MM.1S (cell line): Measurements from ENCODE around the gene STAP1.

Experiments used
- CTCF ChIP-seq: fragments of 300-600 bp; sonication (generic); IDR thresholded peaks from 2 replicates; pipeline ENCODE4 v1.5.1; 2016; ENCODE audit warnings: antibody characterized with exemption, low read length, mixed read lengths
- EZH2 ChIP-seq: fragments of 300-600 bp; sonication (generic); optimal IDR thresholded peaks from 2 replicates; pipeline ENCODE3; 2017; ENCODE audit warnings: low read depth, mild to moderate bottlenecking, antibody characterized with exemption, low read length, mixed read lengths
- EZH2phosphoT487 ChIP-seq: fragments of 300-600 bp; sonication (generic); IDR thresholded peaks from 2 replicates; pipeline ENCODE4 v1.6.1; 2018; ENCODE audit warnings: antibody characterized with exemption, low read length

- TF ChIP-seq CTCF (no peak), EZH2 (no peak), EZH2phosphoT487 (no peak)
Measured at GRCh38 chr4:67651536-67651935, 93.0 kb downstream of the STAP1 start.
